HG03139 (cell line): ENCODE data around the gene KIAA1958.
"Not testable (repeated sequence)": the region's sequence is repeated elsewhere in the genome, so short reads cannot be mapped to it uniquely, and the experiment has no call there.

Experiments
- ATAC-seq: cut with Tn5 transposase; IDR thresholded peaks from one replicate; pipeline ENCODE4 v1.9.1; 2021; ENCODE audit not compliant: unreplicated experiment

The KIAA1958 gene

DNA sequence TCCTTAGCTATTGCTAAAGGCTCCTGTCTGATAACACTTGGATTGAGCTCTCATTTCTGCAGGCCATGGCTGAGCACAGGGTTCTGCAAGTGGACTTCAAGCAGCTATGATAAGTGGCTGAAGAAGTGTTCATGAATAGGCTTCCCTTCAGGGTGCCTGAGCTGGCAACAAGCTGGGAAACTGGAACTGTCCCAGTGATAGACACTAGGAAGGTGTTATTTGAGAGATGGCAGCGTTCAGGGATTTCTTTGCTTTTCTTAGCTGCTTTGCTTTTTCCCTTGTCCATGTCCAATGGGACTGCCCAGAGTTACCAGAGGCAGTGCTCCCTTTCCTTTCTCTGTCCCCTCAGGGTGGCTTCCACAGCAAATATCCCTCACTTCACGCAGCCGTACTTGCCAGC is 155.5 kb downstream of the KIAA1958 start:
- no peak for ATAC-seq

DNA sequence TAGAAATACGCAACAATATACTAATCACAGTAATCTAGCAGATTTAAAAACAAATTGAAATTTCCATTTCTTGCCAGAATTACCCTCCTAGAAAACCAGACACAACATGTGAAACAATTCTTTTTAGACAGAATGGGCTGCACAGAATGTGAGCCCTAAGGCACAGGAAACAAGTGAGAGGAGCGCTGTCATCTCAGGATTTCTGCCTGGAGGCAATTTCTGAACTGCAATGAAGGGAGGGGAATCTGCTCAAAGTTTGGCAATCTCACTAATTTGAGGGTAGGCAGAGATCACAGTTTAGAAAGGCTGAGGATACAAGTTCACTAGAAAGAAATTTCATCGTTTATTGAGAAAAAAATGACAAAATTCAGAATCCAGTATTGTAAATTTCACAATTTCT is 161.0 kb downstream of the KIAA1958 start:
- ATAC-seq: no peak

DNA sequence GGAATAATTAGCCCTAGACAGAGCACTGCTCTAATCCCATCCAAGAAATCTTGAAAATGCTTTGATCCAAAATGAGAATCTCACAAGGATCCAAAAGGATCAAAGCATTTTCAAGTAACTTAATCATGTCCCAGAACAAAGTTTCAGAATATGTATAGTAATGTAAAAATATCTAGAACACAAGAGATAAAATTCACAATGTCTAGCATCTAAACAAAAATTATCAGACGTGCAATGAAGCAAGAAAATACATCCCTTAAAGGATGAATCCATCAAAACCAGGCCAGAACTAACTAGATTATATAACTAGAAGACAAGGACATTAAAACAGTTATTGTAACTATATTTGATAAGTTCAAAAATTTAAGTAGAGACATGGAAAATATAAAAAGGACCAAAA is 162.0 kb downstream of the KIAA1958 start:
- ATAC-seq: no peak

DNA sequence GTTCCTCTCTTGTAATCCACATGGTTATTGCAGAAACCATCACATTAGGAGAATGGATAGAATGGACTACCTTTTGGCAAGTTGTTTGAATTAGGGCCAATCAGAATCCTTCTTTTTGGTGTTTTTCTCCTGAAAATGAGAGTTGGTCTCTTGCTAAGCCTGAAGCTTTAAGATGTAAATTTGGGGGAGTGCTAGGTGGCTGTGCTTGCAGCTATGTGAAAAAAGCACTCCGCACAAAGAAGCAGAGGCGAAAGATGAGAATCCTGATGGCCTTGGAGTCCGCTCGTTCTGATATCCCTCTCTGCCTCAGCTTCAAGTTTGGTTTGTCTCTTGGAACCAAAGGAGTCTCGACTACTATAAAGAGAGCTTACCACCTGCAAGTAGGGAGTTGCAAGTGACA is 167.7 kb downstream of the KIAA1958 start:
- no peak for ATAC-seq

DNA sequence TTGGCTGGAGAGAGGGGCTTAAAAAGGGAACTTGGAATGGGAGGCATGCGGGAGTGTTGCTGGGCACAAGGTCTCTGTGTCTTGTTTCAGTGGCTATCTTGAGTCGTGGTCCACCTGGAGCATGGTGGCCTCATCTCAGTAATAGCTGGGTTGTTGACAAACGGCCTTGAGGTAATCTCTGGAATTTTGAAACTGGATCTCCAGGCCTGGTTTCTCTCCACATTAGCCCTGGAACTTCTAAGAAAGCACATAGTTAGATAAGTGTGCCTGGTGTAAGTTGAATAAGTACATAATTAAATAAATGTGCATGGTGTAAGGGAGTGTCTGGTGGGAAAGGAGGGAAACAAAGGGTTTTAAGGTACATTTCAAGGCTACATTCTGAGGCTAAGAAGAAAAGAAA is 169.0 kb downstream of the KIAA1958 start:
- no peak for ATAC-seq

DNA sequence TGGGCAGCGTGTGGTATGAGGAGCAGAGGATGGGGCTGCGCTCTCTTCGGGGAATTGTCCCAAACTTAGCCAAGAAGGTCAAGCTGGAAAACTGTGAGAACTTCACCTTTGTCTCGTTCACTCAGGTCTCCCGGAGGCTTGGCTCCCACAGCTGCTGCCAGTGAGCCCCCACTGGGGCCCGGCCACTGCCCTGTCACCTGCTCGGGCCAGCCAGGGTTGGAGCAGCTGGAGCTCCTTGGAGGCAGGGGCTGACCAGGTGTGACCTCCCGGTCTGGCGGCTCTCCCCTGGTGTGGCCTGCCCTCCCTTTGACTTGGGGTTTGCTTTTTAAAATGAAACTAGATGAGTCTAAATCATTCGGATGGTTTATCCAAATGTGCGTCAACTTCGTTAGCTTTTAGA is 173.3 kb downstream of the KIAA1958 start:
- ATAC-seq: no peak

DNA sequence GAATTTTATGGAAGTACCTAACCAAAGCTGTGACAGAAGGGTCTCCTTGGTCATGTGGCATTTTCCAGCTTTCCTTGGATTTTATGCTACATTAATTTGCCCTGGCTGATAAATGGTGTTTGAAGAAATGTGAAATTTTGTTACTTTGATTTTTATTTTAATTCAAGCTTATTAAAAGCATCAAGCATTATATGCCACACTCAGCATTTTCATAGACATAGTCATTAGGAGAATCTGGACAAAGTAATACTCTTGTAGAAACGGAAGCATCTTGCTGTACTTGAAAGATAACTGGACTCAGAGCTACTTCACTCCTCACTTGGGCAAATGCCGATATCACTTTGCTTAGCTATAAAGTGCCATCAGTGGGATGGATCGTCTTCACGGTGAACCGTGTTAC is 177.1 kb downstream of the KIAA1958 start:
- ATAC-seq: no peak

DNA sequence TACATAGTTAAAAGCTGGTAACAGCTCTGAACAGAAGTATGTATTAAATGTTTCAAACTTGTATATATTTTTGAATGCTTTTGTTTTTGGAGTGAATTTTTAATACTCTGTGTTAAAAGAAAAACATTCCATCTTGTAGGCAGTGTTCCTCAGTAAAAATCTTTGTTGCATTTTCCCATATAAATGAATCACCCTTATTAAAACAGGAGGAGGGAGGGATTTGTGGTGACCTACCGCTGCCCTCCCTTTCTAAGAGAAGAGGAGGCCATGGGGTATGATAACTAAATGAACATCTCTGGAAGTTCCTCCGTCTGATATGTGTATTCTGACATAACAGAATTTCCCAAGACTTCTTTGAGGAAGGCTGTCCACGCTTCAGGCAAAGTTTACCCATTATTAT is 177.9 kb downstream of the KIAA1958 start:
- no peak for ATAC-seq

DNA sequence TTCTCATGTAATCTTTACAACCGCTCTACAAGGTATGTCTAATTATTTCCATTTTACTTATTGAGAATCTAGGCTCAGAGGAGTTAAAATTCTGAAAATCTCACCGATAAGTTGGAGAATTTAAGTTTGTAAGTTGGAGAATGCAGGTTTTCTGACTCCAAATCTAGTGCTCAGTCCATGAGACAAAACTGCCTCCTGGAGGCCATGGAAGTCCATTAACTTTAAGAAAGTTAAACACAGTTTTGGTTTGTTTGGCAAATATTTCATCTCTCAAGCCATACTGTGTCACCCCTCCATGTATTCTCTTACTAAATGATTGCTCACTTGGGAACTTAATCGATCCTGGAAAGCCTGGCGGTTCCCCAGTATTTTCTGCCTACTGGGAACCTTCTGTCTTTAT is 178.7 kb downstream of the KIAA1958 start:
- ATAC-seq: no peak

DNA sequence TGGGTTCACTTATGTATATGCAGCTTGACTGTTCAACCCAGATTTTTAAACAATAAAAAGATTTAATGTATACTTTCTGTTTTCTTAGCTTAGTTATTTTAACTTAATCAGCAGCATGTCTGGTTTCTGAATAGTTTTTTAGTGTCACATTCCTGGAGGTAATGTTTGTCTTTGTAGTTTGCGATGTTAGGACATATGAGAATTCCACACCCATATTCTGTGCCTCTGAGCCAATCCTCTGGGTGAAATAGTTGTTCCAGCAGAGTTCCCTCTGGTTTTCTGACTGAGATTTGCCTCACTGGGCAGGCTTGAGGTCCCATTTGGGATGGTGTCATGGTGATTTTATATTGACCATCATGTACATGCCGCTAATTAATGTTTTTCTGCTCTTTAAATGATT is 182.7 kb downstream of the KIAA1958 start:
- no peak for ATAC-seq

DNA sequence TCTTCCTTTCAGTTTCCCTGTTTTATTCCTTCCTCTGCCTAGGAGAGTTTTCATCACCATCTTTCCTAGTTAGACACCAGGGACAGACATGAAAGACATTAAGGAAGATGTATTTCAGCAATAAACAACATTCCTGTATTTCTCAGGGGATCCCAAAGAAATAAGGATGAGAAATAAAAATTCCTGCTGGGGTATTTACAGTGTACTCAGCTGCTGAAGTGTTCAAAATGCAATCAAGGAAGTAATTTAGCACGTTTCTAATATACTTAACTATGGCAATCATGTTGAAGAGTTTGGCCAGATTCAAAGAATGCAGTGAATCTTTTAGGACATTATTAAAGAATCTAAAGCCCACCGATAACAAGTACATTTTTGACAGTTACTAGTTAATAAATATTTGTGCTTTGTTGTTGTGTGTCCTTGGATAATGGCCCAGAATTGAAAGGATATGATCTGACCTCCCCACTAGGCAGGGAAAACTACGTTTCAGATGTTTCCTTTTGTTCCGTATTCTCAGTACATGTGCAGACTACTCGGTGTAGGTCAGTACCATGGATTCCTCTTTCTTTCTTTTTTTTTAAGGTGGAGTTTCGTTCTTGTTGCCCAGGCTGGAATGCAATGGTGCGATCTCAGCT is 184.5 kb downstream of the KIAA1958 start:
- no peak for ATAC-seq

DNA sequence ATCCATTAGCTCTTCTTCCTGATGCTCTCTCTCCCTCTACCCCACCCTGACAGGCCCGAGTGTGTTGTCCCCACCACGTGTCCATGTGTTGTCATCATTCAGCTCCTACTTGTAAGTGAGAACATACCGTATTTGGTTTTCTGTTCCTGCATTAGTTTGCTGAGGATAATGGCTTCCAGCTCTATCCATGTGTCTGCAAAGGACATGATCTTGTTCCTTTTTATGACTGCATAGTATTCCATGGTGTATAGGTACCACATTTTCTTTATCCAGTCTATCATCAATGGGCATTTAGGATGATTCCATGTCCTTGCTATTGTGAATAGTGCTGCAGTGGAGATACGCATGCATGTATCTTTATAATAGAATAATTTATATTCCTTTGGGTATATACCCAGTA is 186.6 kb downstream of the KIAA1958 start:
- ATAC-seq: not testable (repeated sequence)

DNA sequence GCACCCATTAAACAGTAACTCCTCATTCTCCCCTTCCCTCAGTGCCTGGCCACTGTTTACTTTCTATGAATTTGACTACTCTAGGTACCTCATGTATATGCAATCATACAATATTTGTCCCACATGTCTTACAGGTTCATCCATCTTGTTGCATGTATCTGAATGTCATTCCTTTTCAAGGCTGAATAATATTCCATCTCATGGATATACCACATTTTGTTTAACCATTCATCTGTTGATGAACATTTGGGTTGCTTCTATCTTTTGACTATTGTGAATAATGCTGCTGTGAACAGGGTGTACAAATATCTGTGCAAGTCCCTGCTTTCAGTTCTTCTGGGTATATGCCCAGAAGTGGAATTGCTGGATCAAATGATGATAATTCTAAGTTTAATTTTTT is 190.4 kb downstream of the KIAA1958 start:
- ATAC-seq: no peak

DNA sequence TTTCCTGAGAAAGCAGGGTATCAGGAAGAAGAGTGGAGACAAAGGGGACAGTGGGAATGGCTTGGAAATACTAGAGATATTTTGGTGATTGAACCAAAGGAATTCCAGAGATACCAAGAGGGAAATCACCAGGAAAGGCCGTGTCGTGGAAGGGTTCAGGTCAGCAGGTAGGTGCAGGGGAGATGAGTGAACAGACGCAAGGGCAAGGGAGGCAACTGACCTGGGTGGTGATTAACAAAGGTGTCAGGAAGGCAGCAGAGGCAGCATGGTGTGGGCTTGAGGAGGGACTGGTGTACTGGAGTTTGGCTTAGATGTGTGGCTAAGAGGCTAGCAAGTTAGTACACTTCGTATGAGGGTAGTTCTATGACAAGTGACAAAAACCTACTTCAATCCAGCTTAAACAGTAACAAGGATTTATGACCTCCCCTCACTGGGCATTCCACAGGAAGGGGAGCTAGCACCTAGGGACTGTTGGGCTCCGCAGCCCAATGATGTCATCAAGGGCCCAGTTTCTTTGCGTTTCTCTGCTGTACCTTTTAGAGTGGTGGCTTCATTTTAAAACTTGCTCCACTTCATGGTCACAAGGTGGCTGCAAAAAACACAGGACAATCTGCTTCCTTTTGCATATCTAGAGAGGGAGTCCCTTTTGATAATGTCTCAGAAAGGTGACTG is 194.2 kb downstream of the KIAA1958 start:
- no peak for ATAC-seq

DNA sequence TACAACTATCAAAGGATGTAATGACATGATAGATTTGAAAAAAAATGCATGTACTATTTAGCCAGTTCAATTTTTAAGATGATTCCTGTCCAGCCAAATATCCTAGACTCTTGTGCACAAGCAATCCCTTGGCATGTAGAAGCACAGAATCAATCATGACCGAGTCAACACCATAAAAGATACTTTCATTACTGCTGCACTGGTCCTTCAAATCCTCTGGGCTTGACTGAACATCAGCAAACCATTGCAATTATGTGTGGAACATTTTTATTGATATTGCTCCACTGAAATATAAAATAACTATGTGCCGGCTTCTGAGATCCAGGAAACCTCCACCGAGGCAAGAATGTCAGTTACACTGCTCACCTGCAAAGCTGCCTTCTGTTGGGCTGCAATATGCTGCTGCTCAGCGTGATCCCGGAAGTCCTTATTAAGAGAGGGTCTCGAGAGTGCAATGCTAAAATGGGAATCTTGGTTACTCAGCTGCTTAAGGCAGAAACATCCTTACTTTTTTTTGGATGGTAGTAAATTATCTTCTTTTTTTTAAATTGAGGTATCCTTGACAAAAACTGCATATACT is 202.6 kb downstream of the KIAA1958 start:
- ATAC-seq: no peak

DNA sequence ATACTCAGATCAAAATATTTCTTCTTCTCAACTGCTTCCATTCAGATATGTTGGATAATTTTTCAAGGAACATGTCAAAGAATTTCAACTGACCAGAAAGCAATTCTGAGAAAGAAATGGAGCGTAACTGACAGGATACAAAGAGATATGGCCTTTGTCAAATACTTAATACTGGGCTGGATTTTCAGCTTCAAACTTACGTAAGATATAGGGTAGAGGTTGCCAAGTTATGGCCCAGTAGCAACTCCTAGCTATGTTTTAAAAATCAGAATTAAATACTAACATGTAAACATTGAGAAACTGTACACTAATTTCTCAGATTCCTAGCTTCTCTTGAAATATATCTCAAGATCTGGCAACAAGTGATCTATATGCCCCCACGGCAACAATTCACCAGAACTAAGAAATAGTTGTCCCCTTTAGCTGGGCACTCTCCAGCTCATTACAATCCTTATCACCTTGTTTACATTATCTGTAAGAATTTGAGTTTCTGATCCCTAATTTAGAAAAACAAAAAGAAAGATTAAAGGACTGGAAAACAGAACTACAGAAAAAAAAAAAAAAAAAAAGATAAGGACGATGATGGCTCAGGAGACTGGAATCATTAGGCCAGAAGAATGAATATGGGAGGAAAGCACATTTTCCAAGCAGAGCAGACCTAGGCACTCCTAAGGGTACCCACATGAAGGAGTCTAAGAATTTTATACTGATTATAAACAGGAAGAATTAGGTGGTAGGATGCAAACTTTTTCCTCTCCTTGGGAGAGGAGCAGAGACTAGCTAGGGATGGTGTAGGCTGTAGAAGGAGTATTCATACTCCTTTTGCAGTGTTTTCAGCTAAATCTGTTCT is 208.3 kb downstream of the KIAA1958 start:
- ATAC-seq: no peak

DNA sequence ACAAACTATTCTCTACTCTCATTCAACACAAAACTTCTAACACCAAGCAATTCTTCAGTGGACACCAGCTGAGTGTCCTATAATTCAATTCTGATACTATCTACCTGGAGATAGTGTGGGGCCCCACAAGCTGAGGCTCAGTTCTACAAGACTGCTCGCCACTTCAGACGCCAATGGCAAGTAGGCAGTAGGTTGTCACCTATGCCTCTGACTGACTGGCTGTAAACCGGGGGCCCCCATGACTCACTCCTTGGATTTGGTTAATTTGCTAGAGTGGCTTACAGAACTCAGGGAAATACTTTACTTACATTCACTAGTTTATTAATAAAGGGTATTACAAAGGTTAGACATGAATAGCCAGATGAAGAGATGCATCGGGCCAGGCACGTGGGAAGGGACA is 209.8 kb downstream of the KIAA1958 start:
- no peak for ATAC-seq

DNA sequence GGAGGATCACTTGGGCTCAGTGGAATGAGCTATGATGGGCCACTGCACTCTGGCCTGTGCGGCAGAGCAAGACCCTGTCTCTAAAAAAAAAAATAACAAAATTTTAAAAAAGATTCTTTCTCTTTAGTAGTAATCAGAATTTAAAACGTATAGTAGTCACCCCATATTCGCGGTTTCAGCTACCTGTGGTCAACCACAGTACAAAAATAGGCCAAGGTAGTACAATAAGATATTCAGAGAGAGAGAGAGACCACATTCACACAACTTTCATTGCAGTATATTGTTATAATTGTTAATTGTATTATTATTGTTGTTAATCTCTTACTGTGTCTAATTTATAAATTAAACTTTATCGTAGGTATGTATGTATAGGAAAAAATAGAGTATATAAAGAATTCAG is 212.6 kb downstream of the KIAA1958 start:
- ATAC-seq: no peak

DNA sequence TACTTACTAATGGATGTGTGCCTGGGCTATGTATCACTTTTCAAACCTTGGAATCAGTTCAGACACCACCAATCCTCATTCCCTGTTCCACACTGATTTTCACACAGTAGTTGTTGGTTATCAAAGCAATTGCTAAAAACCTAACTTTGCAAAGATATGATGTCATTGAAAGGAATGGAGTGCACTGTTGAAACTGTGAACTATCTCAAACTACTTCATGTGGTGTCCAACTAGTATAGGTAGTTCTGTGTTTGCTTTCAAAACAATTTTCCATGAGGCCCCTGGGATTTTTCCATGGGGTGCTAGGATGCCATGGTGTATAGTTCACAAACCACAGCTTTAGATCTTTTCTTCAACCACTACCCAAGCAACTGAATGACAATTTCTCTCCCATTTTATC is 213.5 kb downstream of the KIAA1958 start:
- ATAC-seq: no peak

DNA sequence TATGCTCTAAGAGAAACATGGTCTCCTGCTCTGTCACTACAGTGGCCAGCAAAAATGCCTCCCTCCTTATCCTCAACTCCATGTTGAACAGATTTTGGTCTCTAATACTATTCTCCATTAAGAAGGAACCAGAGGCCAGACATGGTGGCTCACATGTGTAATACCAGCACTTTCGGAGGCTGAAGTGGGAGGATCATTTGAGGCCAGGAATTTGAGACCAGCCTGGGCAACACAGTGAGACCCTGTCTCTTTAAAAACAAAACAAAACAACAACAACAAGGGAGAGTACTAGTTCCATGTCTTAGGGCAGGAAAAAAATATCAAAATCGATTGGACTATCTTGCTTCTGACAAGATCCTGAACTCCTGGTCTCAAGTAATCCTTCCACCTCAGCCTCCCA is 216.7 kb downstream of the KIAA1958 start:
- no peak for ATAC-seq

DNA sequence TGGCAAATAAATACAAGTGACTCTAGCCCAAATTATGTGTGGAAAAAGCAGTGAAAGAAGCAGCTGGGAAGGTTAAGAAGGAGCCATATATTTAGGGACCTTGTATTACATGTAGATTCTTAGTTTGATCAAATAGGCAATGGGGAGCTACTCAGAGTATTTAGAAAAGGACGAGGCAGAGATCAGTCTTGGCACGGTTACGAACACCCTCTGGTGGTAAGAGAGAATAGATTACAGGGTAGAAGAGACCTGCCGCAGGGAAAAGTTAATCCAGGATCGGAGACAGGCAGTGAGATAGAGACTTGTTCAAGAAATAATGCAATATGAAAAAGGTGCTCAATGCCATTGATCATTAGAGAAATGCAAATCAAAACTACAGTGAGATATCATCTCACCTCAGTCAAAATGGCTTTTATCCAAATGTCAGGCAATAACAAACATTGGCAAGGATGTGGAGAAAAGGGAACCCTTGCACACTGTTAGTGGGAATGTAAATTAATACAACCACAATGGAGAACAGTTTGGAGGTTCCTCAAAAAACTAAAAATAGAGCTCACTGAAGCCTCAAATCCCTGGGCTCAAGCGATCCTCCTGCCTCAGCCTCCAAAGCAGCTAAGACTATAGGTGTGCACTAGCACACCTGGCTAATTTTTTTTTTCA is 219.3 kb downstream of the KIAA1958 start:
- no peak for ATAC-seq
